Fibroblast of skin of left quadriceps (primary cell): ENCODE measurements around the gene ZNF319.

Source experiments
- DNase-seq, 2 experiments: peaks; one replicate each; pipeline ENCODE4 v3.0.0-alpha.2; 2013; ENCODE audit warnings: low read depth in 2 of 2

The ZNF319 gene

GRCh38 chr16:58037365-58038057 lies 37.0 kb upstream of the ZNF319 start:
- DNase-seq, result no peak

GRCh38 chr16:58036943-58037342 lies 36.5 kb upstream of the ZNF319 start:
- no peak for DNase-seq

GRCh38 chr16:58035356-58036170 lies 35.1 kb upstream of the ZNF319 start:
- no peak for DNase-seq

GRCh38 chr16:58034774-58035173 lies 34.3 kb upstream of the ZNF319 start:
- no peak for DNase-seq

- no peak for DNase-seq
Observed at GRCh38 chr16:58034128-58034685, 33.7 kb upstream of the ZNF319 start.

- DNase-seq, result no peak
Observed at GRCh38 chr16:58032710-58033293, 32.3 kb upstream of the ZNF319 start.

- no peak for DNase-seq
Observed at GRCh38 chr16:58031016-58031800, 30.7 kb upstream of the ZNF319 start.

GRCh38 chr16:58030136-58030840 lies 29.8 kb upstream of the ZNF319 start:
- DNase-seq, result no peak

- DNase-seq, result no peak
Observed at GRCh38 chr16:58029410-58029809, 28.9 kb upstream of the ZNF319 start.

GRCh38 chr16:58028541-58029070 lies 28.1 kb upstream of the ZNF319 start:
- DNase-seq, result no peak

GRCh38 chr16:58027916-58028455 lies 27.5 kb upstream of the ZNF319 start:
- no peak for DNase-seq

- no peak for DNase-seq
Observed at GRCh38 chr16:58027161-58027915, 26.9 kb upstream of the ZNF319 start.

- no peak for DNase-seq
Observed at GRCh38 chr16:58026705-58027160, 26.3 kb upstream of the ZNF319 start.

GRCh38 chr16:58026139-58026704 lies 25.8 kb upstream of the ZNF319 start:
- DNase-seq, result no peak

GRCh38 chr16:58025351-58026138 lies 25.1 kb upstream of the ZNF319 start, which contains the start of gene MMP15:
MMP15 (plus strand) TSS chr16:58025754; CDS start chr16:58026351, 597 bp downstream.
- no peak for DNase-seq

GRCh38 chr16:58024486-58025350 lies 24.2 kb upstream of the ZNF319 start:
- DNase-seq, result no peak

- DNase-seq, result no peak
Observed at GRCh38 chr16:58022601-58023371, 22.3 kb upstream of the ZNF319 start.
